Retinal pigment epithelial cell (primary cell): ENCODE results near the gene CGNL1.

ENCODE experiments used
- DNase-seq: peaks from one replicate; pipeline ENCODE4 v3.0.0-alpha.2; 2010; ENCODE audit warnings: low read depth
- H3K4me3 ChIP-seq: 2 replicates; pipeline ENCODE4 v1.5.1; 2011; ENCODE audit warnings: mild to moderate bottlenecking, low read length, control low read depth, moderate library complexity
- TF ChIP-seq, protein P1 (sequence below): conservative IDR thresholded peaks from 2 replicates; pipeline ENCODE4 v1.5.1; 2011; ENCODE audit warnings: low read depth, low read length, control low read depth, inconsistent platforms

CGNL1 gene, protein sequence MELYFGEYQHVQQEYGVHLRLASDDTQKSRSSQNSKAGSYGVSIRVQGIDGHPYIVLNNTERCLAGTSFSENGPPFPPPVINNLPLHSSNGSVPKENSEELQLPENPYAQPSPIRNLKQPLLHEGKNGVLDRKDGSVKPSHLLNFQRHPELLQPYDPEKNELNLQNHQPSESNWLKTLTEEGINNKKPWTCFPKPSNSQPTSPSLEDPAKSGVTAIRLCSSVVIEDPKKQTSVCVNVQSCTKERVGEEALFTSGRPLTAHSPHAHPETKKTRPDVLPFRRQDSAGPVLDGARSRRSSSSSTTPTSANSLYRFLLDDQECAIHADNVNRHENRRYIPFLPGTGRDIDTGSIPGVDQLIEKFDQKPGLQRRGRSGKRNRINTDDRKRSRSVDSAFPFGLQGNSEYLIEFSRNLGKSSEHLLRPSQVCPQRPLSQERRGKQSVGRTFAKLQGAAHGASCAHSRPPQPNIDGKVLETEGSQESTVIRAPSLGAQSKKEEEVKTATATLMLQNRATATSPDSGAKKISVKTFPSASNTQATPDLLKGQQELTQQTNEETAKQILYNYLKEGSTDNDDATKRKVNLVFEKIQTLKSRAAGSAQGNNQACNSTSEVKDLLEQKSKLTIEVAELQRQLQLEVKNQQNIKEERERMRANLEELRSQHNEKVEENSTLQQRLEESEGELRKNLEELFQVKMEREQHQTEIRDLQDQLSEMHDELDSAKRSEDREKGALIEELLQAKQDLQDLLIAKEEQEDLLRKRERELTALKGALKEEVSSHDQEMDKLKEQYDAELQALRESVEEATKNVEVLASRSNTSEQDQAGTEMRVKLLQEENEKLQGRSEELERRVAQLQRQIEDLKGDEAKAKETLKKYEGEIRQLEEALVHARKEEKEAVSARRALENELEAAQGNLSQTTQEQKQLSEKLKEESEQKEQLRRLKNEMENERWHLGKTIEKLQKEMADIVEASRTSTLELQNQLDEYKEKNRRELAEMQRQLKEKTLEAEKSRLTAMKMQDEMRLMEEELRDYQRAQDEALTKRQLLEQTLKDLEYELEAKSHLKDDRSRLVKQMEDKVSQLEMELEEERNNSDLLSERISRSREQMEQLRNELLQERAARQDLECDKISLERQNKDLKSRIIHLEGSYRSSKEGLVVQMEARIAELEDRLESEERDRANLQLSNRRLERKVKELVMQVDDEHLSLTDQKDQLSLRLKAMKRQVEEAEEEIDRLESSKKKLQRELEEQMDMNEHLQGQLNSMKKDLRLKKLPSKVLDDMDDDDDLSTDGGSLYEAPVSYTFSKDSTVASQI

DNA sequence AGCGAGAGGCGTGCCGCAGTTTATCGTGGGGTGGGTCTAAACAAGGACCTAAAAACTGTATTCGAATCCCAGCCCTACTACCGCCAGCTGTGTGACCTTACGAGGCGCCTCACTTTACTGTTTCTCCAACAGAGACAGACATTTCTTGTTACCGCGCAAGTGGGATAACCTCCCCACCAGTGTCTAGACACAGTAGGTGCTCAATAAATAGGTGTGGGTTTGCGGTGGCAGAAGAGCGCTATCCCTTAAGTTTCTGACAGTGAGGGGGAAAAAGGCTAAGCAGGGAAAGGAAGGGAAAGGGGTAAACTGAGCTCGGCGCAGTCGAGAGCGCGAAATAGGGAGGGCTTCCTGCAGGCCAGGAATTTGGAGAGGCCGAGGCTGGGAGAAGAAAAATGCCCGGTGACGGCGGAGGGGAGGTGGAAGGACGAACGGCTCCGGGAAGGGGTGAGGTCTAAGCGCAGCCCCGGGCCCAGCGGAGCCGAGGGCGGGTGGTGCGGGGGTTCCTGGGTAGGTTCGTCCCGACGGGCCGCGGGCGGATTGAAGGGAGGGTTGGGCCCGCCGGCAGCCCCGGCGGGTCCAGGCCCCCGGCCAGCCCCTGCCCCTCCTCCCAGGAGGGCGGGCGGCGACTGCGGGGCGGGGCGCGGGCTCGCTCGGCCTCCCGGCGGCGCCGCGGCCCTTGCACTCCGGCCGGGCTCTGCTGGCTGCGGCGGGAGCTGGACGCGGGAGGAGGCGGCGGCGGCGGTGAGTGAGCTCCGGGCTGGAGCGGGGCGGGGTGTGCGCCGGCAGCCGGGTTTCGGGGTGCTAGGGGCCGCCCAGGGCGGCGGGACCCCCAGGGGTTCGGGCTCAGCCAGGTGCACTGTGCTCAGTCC is at the start of gene CGNL1:
CGNL1 (plus strand) TSS at position 679 of the 869 bp plus-strand sequence. CDS start 61,495 bp downstream, outside the sequence.
- DNase-seq, result no peak
- peak within 1 kb of the TSS; percentile 92 for H3K4me3 ChIP-seq
- TF ChIP-seq, protein P1, sequence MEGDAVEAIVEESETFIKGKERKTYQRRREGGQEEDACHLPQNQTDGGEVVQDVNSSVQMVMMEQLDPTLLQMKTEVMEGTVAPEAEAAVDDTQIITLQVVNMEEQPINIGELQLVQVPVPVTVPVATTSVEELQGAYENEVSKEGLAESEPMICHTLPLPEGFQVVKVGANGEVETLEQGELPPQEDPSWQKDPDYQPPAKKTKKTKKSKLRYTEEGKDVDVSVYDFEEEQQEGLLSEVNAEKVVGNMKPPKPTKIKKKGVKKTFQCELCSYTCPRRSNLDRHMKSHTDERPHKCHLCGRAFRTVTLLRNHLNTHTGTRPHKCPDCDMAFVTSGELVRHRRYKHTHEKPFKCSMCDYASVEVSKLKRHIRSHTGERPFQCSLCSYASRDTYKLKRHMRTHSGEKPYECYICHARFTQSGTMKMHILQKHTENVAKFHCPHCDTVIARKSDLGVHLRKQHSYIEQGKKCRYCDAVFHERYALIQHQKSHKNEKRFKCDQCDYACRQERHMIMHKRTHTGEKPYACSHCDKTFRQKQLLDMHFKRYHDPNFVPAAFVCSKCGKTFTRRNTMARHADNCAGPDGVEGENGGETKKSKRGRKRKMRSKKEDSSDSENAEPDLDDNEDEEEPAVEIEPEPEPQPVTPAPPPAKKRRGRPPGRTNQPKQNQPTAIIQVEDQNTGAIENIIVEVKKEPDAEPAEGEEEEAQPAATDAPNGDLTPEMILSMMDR, result no peak

DNA sequence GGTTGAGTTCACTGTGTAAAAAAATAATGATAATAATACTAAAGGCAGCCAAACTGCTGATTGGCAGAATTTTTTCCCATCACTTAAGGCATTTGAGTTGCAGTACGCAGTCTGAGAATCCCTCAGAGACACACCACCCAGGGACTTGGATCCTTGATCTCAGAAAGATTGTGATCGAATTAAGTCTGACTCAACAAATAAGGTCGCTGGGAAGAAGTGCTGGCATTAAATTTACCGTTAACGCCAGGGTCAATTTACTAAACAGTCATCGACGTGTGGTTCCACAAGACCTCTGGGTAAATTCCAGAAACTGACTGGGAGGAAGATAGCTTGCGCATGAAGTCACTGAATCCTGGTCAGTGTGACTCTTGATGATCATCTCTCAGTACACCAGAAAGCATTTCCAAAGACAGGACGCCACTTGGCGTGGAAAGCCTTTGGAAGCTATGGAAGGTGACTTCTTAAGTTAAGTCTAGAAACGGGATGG is 48.3 kb upstream of the CGNL1 start:
- peak; percentile 90 for DNase-seq
- H3K4me3 ChIP-seq, result no peak overlapping the region

DNA sequence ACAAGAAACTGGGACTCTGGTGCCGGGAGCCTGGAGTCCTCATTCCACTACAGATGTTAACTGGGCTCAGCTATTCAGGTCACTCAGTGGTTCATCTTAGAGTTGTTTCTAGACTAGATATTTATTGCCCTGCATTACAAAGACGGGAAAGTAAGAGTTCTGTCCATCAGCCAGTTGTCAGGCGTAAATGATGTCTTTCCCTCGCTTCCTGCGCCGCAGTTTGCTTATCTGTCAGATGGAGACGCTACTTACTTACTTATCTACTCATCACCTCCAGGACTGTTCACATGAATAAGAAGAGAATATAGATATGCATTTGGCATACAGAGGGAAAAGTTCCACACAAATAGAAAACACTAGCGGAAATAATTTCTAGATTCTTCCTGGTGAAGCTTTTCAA is 47.8 kb upstream of the CGNL1 start:
- no peak for DNase-seq
- H3K4me3 ChIP-seq, result no peak overlapping the region
- TF ChIP-seq, protein P1, result no peak

More for the DNA sequence above, 48.3 kb upstream of the CGNL1 start:
- TF ChIP-seq, protein P1, result no peak

DNA sequence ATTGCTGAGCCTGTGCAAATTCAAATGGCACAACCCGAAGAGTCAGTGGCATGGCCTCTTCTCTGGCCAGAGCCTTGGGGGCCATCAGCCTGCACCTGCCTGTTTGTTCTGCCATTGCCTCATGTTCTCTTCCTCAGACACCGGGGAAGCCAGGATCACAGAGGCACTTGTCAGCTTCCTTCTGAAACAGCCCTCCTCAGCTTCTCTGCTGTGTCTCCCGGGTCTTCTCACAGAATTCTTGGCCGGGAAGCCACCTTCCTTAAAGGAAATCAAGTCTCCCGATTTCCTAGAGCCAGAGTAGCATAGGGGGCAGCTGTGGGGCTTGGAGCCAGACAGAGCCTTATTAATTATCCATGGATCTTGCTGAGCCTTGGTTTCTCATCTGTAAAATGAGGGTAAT is 47.4 kb upstream of the CGNL1 start:
- DNase-seq, result no peak
- TF ChIP-seq, protein P1, result no peak
- H3K4me3 ChIP-seq, result no peak overlapping the region

DNA sequence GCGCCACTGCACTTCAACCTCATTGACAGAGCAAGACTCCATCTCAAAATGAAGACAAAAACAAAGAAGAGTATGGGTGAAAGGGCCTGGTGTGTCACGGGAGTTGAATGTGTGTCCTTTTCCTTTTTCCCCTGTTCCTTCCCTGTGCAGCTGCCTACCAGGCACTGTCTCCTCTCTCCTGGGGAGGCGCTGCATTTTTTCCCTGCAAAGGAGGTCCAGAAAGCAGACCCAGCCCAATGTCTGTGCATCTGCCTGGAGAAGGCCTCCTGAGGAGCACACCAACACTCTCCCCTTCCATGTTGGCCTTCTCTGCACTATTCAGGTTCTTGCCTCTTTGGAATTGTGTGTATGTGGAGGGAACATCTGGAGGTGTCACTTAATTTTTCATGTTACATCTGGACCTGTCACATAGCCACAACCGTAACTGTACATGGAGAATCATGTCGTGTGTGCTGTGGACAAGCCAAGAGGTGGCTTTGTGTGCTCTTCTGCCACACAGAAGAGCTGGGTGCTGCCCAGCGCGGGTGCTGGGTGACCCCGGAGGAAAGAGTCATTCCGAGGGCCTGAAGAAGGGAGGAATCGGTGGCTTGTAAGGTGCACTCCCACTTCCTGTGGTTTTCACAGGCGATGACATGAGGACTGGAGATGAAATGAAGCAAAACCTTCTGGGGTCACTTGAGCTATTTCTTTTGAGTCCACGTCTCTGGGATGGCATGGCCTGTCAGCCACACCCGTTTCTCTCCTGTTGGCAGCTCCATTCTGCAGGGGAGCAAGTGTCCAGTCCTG is 46.5 kb upstream of the CGNL1 start:
- DNase-seq, result no peak
- TF ChIP-seq, protein P1, result no peak
- H3K4me3 ChIP-seq, result no peak overlapping the region
